DLD1 (cell line): Measurements from ENCODE around the gene HUNK.

Experiments used
- in situ Hi-C: cut with HindIII; loops from 2 replicates; pipeline ENCODE4 v1.10.0; 2017; ENCODE audit warnings: low sequenced_read_pairs

Gene HUNK

DNA sequence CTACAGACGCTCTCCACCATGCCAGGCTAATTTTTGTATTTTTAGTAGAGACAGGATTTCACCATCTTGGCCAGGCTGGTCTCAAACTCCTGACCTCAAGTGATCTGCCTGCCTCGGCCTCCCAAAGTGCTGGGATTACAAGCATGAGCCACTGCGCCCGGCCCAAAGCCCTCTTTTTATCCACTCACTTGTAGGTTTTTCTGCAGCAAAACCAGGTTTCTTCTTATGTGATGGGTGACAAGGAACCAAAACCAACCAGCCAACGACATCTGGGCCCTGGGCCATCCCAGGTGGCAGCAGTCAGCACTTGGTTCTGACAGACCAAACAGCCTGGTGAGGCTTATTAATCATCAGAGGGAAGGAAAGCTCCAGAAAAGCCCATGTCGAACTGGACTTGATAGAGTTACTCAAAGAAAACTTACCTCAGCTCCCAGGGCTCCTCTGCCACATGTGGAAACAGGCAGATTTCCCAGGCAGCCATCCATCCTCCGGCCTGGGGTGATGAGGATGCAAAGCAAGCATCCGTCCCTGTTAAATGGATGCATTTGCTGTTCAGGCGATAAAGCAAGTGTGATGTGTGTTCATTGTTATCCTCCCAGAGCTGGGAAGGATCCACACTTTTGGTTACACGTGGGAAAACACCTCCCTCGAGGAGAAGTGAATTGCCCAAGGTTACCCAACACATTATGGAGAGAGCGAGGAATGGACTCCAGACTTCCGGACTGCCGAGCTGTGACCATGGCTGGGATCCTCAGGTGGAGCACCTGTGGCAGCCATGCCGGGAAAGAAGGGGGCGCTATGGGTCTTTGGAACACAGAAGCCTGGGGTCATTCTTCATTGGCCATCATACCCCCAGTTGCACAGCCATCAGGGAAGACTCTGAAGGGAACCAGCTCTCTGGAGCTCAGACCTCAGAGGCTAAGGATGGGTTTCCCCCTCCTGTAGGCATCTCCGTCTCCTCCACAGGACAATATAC, 118.8 kb downstream of the HUNK start:
- in situ Hi-C loops, result no loop called here

DNA sequence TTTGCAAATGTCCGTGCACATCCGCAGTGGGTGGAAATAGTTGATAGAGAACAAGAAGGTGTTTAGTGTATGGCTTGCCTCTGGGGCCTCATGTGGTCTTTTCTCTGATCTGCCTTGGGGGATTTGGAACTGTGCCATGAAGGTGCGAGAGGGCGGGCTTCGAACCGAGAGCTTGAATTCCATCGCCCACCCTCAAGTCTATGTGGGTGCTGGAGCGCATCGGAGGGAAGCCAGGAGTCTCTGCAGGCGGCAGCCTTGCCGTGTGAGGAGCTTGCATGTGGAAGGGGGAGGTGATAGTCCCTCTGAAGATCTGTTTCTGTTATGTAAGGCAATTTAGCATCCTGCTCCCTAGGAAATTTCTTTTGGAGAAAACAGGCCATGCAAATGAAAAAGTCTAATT, 119.6 kb downstream of the HUNK start:
- in situ Hi-C loops, result no loop called here

DNA sequence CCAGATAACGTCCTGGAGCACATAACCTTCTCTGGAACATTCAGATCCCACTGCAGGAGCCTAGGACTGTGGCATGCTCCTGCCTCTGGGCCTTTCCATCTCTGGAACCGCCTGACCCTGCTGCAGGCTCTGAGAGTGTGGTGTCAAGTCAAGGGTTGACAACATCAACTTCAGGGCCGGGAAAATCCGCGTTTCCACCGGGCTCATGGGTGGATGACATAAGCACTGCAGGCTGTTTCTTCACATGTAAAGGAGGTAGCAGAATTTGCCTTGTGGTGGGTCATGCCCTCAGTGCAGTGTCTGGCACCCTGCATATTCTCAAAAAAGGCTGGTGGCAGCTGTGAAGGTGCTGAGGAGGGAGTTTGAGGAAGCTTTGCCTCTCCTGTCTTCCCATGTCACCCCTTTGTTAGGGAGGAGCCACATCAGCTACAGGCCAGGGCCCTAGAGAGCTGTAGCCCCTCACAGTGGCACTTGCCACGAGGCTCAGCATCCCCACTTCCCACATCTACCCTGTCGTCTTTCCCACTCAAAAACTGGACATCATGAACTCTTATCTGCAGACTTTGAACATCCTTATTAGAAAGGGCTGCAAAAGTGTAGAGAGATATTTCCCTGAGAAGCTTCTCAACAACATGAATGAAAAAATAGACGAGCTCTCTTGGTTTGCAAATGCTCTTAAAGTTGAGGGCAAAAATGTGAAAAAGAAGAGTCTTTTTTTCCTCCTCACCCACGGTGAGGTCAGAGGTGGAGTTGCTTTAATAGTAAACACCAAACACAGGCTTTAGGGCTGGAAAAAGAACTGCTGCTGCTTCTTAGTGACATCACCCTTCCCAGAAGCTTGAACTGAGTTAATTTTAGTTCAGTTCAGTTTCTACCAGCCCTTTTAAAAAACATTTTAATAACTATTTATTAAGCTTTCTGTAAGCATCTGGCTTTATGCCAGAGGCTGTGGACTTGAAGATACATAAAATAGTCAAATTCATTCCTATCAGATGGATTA, 121.3 kb downstream of the HUNK start:
- in situ Hi-C loops, result no loop called here

DNA sequence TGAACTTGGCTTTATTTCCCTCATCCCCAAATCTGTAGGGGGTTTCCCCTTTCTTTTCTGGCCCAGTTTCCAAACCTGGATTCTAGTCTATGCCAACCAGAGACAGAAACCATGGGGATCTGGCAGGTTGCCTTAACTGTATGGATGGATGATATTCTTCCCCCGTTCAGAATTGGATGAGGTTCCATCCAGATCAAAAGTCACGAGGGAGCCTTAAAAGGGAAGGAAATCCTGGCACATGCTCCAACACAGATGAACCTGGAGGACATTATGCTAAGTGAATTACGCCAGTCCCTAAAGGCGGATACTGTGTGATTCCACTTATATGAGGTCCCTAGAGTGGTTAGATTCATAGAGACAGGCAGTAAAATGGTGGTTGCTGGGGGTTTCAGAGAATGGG, 124.4 kb downstream of the HUNK start:
- in situ Hi-C loops, result no loop called here

DNA sequence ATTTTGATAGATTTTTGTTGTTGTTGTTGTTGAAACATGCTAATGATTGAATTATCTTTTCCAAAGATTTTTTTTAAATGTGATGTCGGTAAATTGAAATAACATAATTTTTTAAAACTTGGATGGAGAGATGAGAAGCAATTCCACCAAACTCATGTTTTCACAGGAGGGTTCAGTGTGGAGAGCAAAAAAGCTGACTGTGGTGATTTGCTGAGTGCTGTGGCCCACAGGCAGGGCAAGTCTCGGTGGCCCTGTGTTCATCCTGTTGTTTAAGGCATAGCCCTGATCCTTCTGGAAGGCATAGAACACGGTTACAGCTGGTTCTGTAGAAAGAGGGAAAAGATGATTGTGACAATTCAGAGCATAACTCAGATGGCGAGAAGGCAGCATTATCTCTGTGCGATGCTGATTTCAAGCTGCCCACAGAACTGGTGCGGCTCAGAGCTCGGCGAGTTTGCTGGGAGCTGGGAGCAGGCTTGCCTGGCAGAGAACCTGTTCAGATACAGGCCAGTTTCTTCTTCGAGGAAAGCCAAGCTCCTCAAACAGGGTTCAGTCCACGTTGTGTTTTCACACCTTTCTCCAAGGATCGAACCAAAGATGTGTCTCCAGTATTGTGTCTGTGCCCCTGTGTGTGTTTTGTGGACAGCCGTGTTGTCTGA, 127.1 kb downstream of the HUNK start:
- in situ Hi-C loops, result no loop called here

DNA sequence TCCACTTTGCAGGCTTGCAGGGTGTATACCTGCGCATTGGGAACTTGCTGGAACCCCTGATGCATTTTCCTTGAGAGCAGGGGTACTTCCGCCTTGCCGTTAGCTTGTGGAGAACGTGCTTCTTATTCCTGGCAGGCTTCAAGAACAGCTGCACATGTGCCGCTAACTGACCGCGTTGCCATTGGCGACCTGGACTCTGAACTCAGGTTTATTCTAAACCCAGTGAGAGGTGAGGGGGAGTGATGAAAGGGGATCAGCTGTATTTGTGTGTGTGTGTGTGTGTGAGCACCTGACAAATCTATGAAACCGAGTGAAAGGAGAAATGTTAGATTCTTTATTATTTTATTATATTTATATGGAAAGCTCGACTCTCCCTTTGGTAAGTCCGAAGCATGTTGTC, 128.6 kb downstream of the HUNK start:
- in situ Hi-C loops, result no loop called here

DNA sequence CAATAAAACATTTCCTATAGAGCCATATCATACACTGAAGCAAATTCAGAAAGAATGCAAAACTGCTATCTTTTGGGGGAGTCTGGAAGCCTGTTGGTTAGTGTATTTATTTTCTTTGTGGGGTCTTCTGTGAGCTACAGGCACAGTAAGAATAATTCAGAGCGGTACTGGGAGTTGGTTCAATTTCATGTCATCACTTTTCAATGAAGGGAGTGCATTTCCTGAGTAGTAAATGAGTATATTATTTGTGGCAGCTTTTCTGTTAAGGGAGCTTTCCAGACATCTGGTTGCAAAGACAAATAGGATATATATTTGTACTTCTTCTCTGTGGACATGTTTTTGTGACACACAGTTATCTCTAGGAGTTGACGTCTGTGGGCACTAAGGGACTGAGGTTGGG, 130.6 kb downstream of the HUNK start:
- in situ Hi-C loops, result no loop called here

DNA sequence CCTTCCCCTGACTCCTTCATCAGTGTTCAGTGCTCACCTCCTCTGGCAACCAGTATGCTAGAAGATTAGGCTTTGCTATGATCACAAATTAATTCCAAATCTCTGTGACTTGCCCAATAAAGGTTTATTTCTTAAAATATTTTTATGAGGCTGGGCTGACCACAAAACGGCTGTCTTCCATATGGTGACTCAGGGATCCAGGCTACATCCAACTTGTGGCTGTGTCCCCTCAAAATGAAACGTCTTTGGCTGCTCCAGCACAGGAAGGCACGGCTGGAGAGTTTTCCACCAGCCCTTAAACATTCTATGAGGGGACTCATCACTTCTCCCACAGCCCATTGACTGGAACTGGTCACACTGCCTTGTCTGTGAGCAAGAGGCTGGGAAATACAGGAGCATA, 131.5 kb downstream of the HUNK start:
- in situ Hi-C loops, result no loop called here

DNA sequence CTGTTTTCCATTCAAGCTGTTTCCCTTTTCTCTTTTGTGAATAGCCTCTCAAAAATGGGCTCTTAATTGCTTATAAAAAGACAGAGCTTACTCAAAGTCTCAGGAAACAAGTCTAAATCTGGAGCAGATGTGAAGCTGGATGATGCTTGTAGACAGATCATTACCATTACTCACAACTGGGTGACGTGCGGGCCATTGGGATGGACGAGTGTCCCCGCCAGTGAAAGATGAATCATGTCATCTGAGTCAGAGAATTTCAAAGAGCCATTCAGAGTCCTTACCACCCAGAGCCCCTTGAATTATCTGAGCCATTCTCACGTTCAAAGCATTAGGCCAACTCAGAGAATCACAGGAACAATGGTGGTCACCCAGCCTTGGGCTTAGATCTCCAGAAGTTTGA, 134.6 kb downstream of the HUNK start:
- in situ Hi-C loops, result no loop called here

DNA sequence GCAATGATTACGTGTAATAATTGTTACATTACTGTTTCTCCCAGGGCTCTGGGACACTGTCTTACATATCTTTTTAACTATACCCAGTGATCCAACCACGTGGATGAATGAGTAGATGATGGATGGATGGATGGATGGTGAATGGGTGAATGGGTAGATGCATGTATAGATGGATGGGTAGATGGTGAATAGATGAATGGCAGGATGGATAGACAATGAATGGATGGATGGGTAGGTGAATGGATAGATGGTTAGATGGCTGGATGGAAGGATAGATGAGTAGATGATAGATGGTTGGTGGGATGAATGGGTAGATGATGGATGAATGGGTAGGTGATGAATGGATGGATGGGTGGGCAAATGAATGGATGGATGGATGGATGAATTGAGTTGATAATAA, 135.9 kb downstream of the HUNK start:
- in situ Hi-C loops, result no loop called here

DNA sequence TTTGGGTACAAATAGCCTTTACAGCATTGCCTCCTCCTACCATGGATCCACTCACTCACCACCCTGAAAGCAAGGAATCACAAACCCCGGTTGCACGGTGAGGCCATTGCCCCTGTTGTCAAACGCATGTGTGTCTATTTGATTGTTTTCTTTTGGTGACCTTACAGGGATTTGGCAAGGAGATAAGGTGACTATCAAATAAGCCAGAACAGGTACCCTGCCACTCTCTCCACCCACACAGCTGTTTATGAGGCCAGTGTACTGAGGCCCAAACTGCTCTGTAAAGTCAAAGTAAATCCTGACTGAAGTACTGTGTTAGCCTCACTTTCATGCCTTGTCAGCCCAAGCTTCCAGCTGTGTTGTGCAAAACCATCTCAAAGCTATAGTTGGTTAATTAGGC, 136.4 kb downstream of the HUNK start:
- in situ Hi-C loops, result no loop called here

DNA sequence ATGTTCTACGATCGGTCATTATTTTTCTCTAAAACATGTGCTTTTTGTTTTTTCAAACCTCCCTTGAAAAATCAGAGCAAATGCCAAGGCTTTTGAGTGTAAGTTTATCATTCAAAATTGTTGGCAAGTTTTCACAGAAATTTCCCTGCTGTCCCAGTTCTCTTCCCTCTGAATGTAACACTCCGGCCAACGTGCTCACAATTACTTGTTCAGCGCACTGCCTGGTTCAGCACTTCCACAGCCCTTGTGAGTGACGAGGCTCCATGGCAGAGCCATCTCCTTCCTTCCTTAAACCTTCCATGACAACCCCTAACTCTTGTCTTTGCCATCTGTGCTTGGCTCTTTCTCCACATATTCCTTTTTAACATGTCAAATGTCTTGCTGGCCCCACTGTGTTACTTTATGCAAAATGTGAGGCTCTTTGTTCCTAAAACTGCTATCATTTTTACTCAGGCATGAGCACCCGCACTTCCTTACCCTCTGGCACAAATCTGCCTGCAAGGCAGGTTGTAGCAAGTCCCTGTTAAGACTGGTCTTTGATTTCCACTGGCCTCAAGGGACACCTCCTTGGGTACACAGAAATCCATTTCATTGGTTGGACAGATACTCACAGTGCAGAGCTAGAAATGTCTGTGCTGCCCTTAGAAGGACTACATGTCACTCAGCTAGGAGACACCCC, 142.8 kb downstream of the HUNK start:
- in situ Hi-C loops, result no loop called here

DNA sequence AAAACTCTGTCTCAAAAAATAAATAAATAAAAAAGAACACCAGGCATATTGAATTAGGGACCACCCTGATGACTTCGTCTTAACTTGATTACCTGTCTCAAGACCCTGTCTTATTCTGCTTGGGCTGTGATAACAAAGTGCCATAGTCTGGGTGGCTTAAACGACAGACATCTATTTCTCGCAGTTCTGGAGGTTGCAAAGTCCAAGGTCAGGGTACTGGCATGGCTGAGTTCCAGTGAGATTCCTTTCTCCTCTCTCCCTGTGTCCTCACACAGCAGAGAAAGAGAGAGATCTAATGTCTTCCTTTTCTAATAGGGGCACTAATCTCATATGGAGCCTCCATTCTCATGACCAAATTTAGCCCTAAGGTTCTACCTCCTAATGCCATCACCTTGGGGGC, 145.6 kb downstream of the HUNK start:
- in situ Hi-C loops, result no loop called here

DNA sequence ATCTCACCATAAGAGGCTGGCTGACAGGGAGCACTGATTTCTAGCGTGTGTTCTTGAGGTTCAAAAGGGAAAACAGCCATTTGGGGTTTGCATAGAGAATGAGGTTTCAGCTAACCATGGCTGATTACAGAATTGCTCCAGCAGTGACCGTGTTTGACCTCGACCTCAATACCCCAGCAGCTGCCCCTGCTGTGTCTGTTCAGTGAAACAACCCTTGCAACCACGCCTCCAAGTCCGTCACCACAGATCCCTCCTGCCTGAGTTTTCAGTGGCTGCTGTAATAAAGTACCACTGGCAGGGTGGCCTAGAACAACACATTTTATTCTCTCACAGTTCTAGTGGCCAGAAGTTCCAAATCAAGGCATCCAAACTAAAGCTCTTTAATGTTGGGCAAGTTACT, 147.7 kb downstream of the HUNK start:
- in situ Hi-C loops, result no loop called here

DNA sequence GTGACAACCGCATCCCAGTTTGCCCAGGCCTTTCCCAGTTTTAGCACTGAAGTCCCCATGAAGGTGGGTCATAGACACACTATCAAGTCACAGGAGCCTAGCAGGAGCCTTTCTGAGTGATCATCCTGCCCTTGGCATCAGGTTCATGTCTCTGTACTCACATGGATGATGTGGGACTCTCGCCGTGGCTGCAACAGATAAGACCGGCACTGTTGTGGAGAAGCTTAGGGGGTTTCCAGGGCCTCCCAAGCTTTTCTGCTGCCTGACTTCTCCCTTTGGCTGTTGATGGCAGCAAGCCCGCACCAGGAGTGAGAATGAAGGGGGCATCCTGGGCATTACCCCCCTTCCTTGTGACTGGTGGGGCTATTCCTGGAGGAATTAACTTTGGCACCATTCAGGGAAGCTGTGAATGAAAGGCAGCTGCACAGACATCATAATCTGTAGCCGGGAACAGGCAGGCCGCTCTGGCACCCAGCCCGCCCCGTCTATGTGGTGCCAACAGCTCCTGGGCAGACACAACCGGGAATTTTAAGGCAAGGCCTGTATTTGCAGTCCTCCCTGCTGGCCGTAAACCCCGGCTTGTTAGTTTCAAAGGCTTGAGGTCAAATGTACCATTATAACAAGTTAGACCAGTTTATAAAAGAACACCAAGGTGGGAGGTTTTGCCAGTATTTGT, 148.6 kb downstream of the HUNK start:
- in situ Hi-C loops, result no loop called here

DNA sequence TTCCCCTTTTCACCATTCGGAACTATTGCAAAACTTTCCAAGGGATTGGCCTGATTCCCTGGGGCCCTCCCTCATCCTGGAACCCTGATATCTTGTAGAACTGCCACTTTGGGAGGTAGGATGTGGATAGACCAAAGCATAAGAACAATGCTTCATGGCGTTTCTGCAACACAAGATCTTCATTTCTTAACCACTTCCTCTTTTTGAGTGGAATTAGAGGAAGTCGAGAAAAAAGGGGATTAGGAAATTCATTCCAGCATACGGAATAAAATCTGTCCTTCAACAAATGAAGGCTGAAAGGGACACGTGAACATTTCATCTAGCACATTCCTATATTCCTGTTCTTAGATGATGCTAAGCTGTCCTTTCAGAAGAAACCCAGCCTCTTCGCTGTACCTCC, 149.3 kb downstream of the HUNK start:
- in situ Hi-C loops, result no loop called here

DNA sequence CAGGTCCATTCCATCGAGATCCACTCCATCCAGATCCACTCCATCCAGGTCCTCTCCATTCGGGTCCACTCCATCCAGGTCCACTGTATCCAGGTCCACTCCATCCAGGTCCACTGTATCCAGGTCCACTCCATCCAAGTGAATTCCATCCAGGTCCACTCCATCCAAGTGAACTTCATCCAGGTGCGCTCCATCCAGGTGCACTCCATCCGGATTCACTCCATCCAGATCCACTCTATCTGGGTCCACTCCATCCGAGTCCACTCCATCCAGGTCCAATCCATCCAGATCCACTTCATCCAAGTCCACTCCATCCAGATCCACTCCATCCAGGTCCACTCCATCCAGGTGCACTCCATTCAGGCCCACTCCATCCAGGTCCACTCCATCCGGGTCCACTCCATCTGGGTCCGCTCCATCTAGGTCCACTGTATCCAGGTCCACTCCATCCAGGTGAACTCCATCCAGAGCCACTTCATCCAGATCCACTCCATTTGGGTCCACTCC, 157.4 kb downstream of the HUNK start:
- in situ Hi-C loops, result no loop called here

DNA sequence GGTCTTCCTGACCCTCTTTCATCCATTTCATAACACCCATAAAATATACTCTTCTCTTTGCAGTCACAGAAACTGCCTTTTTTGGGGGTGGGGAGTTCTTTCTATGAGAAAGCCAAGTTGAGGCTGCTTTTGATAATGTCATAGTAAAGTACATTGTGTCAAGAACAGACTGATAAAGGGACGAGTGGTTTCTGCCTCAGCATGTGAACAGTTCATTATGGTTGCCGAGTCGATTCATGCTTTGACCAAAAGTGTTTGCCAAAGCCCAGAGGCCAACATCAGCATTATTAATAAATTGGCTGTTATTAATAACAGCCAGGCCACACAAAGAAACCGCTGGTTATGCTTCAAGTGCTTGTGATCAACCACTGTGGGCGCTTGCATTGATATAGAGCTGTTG, 162.0 kb downstream of the HUNK start:
- in situ Hi-C loops, result no loop called here

DNA sequence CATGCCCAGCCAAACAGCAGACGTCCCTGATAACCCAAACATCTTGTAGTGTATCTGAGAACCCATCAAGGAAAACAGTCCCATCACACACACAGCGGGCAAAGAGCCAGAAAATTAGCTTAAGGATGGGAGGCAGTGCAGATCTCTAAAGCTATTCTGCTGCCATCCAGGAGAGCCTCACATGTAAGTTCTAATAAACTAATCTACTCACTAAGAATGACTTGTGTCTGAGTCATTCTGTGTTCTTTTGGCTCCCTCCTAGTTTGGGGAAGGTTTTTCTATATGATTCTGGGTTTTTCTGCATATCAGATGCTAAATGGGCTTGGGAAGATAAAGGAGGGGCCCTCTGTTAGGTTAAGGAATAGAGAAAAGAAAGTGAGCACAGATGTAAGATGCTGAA, 162.8 kb downstream of the HUNK start:
- in situ Hi-C loops, result no loop called here

DNA sequence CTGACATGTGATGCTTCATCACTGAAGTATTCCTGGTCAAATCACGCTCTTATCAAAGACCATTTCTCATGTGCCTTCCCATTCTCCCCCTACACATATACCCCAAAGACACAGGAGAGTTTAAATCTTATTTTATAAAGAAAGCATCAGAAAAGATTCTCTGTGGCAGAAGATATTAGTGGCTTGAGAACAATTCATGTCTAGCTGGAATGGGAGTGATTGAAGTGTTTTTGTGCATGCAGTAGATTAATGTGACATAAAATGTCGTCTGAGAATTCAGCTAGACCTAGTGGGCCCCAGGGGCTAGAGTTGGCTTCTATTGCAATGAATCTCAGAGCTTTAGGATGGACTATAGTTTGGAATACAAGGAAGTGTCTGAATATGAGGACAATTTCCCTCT, 163.9 kb downstream of the HUNK start:
- in situ Hi-C loops, result no loop called here
